Mesenteric fat pad (tissue), 1 donor: ENCODE measurements around the gene MRPL43. TPM values are rescaled to one million over a fixed set of nuclear protein-coding genes. Genes with fewer than 3 reads are reported as not detected.

ENCODE experiments used
- DNase-seq: peaks from one replicate; pipeline ENCODE4 v3.0.0-alpha.2; 2020; ENCODE audit warnings: low spot score
- microRNA-seq: library from miRNA; unstranded; fragments of <30 nt; microRNA quantifications from one replicate; pipeline ENCODE4 v1.2.0, GENCODE V29; 2020; ENCODE audit warnings: borderline number of aligned reads
- total RNA-seq: library from RNA; stranded (reverse); fragmentation: NEBNext Ultra II Directional; extraction: Animal tissue kit (Norgen Biotek cat#: 25700); gene quantifications from one replicate; pipeline ENCODE4 v1.2.1, GENCODE V29; 2021
- donor health status: DM: yes; HTN: yes; CAD: no.

The MRPL43 gene
- total RNA-seq, 1 donor from 2014 or later, result 61.7 TPM

GRCh38 chr10:100968062-100968736 is 19.1 kb downstream of the MRPL43 start:
- DNase-seq, result no peak

DNA sequence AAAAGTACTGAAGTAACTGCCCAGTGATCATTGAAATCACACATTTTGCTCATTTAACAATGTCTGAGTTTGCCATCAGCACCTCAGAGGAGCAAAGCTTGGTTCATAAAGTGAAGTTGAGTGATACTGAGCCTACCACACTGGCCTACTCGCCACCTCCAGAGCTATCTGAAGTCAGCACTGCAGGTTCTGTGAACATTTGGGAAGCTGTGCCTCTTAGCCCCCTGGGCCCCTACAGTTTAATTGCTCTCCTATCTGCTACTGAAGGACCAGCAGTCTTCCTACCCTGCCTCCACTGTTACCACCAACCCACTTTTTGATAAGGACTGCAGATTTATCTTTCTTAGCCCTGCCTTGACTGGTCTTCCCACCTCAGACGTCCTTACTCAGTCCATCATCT is 20.0 kb downstream of the MRPL43 start:
- no peak for DNase-seq

GRCh38 chr10:100966887-100967286 is 20.4 kb downstream of the MRPL43 start:
- DNase-seq, result no peak

GRCh38 chr10:100965820-100966219 is 21.5 kb downstream of the MRPL43 start:
- DNase-seq, result no peak

DNA sequence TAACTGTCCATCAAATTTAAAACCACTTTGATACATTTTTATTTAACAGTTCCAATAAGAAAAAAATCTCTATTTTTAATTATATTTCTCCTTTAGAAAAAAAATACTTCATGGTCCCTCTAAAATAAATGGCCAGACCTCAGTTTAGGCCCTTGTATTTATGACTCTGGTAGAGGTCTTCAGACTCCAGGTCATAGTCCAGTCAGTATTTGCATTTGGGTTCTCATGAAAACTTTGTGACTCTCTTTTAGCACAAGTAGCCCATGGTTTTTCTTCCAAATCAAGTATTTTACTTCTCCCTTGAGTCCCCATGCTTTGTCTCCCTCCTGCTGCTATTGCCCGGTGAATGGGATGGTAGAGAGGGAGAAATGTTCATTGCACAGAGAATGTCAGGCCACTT is 23.5 kb downstream of the MRPL43 start:
- DNase-seq, result no peak

DNA sequence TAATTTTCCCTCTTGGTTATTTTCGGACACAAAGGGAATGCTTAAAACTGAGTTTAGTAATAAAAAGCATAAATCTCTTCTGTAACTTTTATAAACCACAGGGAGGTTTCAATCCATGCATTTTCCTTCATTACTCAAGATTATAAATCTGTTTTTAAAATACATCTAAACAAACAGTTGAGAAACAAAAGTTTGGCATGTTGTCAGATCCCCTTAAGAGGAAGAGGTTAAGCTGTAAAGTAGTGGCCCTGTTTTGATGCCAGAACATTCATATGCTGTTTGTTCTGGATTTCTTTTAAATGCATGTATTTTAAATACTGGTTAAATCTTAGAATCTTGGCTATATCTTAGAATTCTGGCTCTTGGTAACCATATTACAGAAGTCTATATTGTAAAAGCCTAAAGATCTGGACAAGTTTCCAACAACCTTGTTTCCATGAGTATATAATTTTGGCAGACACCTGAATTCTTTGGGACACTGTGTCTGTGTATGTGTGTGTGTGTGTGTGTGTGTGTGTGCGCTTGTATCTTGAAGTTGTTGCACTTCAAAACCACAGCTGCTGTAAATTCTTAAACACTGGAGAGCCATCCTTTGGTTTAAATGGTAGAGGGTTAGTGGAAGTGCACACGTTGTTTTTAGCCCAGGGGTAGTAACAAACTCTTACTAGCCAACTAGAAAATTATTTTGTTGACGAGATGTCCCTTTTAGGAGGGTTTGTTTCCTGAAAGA is 24.8 kb downstream of the MRPL43 start:
- DNase-seq, result no peak

DNA sequence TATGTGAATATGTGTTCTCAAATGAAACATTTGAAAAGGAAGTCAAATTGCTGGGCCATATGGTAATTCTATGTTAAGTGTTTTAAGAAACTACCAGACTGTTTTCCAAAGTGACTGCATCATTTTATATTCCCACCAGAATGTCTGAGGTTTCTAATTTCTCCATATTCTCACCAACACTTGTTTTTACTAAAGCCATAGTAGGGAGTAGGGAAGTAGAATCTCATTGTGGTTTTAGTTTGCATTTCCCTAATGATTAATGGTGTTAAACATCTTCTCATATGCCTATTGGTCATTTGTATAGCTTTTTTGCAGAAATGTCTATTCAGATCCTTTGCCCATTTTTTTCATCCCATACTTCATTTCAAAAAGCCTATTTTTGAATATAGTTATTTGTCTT is 27.0 kb downstream of the MRPL43 start:
- no peak for DNase-seq

- no peak for DNase-seq
Measured at GRCh38 chr10:100948916-100949315, 38.4 kb downstream of the MRPL43 start.

DNA sequence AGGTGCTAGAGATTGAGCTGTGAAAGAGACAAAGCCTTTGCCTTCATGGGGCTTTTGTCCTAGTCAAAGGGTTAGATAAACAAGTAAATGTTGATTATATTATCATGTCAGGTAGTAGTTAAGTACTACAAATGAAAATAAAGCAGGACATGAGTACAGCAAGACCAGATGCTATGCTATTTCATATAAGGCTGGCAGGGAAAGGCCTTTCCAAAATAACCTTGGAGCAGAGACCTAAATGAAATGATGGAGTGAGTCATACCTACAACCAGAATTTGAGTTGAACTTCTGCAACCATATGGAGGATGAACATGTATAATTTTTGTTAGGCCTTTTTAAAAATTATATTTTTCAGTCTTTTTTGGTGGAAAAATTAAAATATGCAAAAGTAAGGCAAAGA is 41.5 kb downstream of the MRPL43 start:
- no peak for DNase-seq

GRCh38 chr10:100943508-100943907 is 43.8 kb downstream of the MRPL43 start:
- DNase-seq, result no peak

- no peak for DNase-seq
Measured at GRCh38 chr10:100942229-100942628, 45.1 kb downstream of the MRPL43 start.

DNA sequence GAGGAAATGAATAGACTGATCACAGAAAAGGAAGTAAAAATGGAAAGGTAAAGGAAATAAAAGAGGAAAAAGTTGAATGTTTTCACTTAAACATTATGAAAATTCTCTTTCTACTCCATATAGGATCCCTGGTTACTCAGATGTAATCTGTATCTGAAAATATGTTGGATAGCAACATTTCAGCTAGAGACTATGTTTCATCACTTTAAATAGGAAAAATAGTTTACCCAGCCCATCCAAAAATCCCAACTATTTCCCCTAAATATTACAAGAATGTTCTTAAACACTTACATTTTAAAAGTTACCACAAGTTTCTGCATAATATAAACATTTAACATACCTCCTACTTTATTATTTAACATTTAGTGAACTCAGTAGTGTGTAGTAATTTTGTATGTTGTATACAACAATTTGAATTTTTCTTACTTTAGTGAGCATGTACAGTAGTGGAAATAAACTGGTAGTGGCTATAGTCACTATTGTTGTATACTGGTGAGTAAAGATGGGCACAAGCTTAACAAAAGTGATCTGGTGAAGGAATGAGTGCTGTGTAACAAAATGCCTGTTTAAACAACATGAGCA is 47.4 kb downstream of the MRPL43 start:
- no peak for DNase-seq

Small RNA genes lying within 50 kb of the gene (microRNA-seq; reads per million reads assigned to microRNA genes)
- not detected for gene MIR608

Other genes starting within 250 kb of the MRPL43 start
- not detected for gene PAX2, start 241.9 kb downstream of the MRPL43 start, total RNA-seq
- gene SLF2, start 74.5 kb downstream of the MRPL43 start, total RNA-seq, result 18.4 TPM
- 1.4 TPM for gene SEMA4G, start 18.0 kb downstream of the MRPL43 start, total RNA-seq
- 7.5 TPM for gene TWNK, start within 50 bp of the MRPL43 start, total RNA-seq
- 102 TPM for gene LZTS2, start 12.3 kb upstream of the MRPL43 start, total RNA-seq
- gene PDZD7, start 43.6 kb upstream of the MRPL43 start, total RNA-seq, result 0.55 TPM
- 46.5 TPM for gene SFXN3, start 43.7 kb upstream of the MRPL43 start, total RNA-seq
- gene KAZALD1, start 74.5 kb upstream of the MRPL43 start, total RNA-seq, result 1.9 TPM
- gene TLX1, start 143.8 kb upstream of the MRPL43 start, total RNA-seq, result not detected
- 0.10 TPM for gene LBX1, start 242.0 kb upstream of the MRPL43 start, total RNA-seq